Parathyroid adenoma (tissue), 2 donors: Measurements from ENCODE around the gene ADCY10.
"Not testable (repeated sequence)": the region's sequence is repeated elsewhere in the genome, so short reads cannot be mapped to it uniquely, and the experiment has no call there.

ENCODE experiments used
- H2AFZ ChIP-seq: fragments of 300-600 bp; sonication (generic); one replicate; pipeline ENCODE4 v1.7.0; 2017; ENCODE audit warnings: antibody characterized with exemption, mild to moderate bottlenecking
- H3K27ac ChIP-seq: fragments of 300-600 bp; sonication (generic); one replicate; pipeline ENCODE4 v1.7.0; 2017
- H3K27me3 ChIP-seq: fragments of 300-600 bp; sonication (generic); one replicate; pipeline ENCODE4 v1.7.0; 2017; ENCODE audit warnings: low read length; ENCODE audit not compliant: control insufficient read depth, insufficient read depth
- H3K36me3 ChIP-seq: fragments of 300-600 bp; sonication (generic); one replicate; pipeline ENCODE4 v1.7.0; 2017; ENCODE audit warnings: low read length; ENCODE audit not compliant: control insufficient read depth, insufficient read depth
- H3K4me1 ChIP-seq: fragments of 300-600 bp; sonication (generic); one replicate; pipeline ENCODE4 v1.7.0; 2017; ENCODE audit warnings: control low read depth
- H3K4me2 ChIP-seq: fragments of 300-600 bp; sonication (generic); one replicate; pipeline ENCODE4 v1.7.0; 2017; ENCODE audit warnings: low read length
- H3K4me3 ChIP-seq: fragments of 300-600 bp; sonication (generic); one replicate; pipeline ENCODE4 v1.7.0; 2017; ENCODE audit warnings: low read depth, low read length
- H3K79me2 ChIP-seq: fragments of 300-600 bp; sonication (generic); one replicate; pipeline ENCODE4 v1.7.0; 2017; ENCODE audit warnings: control low read depth
- H3K9ac ChIP-seq: fragments of 300-600 bp; sonication (generic); one replicate; pipeline ENCODE4 v1.7.0; 2017; ENCODE audit warnings: mild to moderate bottlenecking
- H3K9me3 ChIP-seq: fragments of 300-600 bp; sonication (generic); one replicate; pipeline ENCODE4 v1.7.0; 2017; ENCODE audit warnings: low read length; ENCODE audit not compliant: control insufficient read depth
- TF ChIP-seq, protein P1 (sequence below): fragments of 300-600 bp; sonication (generic); IDR thresholded peaks from one replicate; pipeline ENCODE4 v1.7.0; 2017; ENCODE audit warnings: antibody characterized with exemption, mild to moderate bottlenecking
- donor health status: primary hyperparathyroidism.

Gene ADCY10

DNA sequence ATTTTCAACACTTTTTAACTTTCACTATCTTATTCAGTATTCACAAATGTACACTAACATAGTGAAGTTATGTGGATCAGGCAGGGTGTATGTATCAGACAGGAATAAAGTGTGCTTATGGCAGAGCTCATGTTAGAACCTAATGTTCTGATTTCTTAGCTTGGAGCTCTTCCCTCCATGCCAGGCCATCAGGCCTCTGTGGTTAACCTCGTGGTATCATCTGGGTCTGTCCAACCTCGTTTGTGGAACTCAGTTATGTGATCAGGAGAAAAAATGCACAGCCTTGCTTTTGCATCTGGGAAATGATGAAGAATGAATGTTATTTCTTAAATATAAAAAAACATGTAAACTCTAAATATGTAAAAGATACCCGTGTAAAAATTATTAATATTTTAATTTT lies 105.2 kb downstream of the ADCY10 start:
- Histone ChIP-seq H3K79me2 (no peaks in the 10 kb centered on the region), H3K27me3 (no peaks in the 10 kb centered on the region), H3K4me2 (no peak overlapping the region), H3K9me3 (peaks cover 3% of the 10 kb centered on the region), H3K4me3 (no peak overlapping the region), H3K4me1 (no peaks in the 10 kb centered on the region), H2AFZ (no peak overlapping the region), H3K9ac (no peak overlapping the region), H3K36me3 (no peaks in the 10 kb centered on the region), H3K27ac (no peak overlapping the region)
- TF ChIP-seq, protein P1, sequence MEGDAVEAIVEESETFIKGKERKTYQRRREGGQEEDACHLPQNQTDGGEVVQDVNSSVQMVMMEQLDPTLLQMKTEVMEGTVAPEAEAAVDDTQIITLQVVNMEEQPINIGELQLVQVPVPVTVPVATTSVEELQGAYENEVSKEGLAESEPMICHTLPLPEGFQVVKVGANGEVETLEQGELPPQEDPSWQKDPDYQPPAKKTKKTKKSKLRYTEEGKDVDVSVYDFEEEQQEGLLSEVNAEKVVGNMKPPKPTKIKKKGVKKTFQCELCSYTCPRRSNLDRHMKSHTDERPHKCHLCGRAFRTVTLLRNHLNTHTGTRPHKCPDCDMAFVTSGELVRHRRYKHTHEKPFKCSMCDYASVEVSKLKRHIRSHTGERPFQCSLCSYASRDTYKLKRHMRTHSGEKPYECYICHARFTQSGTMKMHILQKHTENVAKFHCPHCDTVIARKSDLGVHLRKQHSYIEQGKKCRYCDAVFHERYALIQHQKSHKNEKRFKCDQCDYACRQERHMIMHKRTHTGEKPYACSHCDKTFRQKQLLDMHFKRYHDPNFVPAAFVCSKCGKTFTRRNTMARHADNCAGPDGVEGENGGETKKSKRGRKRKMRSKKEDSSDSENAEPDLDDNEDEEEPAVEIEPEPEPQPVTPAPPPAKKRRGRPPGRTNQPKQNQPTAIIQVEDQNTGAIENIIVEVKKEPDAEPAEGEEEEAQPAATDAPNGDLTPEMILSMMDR, result no peak

DNA sequence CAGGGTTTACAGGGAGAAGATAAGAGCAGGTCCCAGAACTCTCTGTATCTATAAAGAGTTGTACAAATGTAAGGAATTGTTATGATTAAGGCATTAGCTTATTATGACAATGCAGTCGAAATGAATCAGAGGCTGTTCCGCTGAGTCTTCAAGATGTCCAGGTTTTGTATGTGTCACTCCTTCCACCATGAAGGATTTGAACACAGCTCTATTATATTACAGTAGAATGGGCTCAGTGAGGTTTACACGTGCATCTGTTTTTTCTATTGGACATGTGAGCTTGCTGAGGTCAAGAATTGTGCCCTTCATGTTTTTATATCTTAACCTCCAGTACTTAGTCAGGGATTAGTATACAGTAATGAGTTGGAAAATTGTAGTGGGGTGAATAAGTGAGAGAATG lies 105.8 kb downstream of the ADCY10 start:
- TF ChIP-seq, protein P1, result no peak
- H3K4me1 ChIP-seq, result no peaks in the 10 kb centered on the region

DNA sequence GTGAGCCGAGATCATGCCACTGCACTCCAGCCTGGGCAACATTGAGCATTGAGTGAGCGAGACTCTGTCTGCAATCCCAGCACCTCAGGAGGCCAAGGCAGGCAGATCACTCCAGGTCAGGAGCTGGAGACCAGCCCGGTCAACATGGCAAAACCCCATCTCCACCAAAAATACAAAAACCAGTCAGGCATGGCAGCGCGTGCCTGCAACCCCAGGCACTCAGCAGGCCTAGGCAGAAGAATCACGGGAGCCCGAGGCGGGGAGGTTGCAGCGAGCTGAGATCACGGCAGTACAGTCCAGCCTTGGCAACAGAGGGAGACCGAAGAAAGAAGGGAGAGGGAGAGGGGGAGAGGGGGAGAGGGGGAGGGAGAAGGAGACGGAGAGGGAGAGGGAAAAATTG lies 107.3 kb downstream of the ADCY10 start:
- not testable (repeated sequence) for H3K27ac ChIP-seq, H3K4me1 ChIP-seq, H3K27me3 ChIP-seq, H3K4me3 ChIP-seq, H3K9me3 ChIP-seq, H3K36me3 ChIP-seq, H3K4me2 ChIP-seq, H2AFZ ChIP-seq, H3K9ac ChIP-seq, H3K79me2 ChIP-seq

More for the DNA sequence above, 105.8 kb downstream of the ADCY10 start:
- Histone ChIP-seq H3K36me3 (no peaks in the 10 kb centered on the region), H3K4me2 (no peak overlapping the region), H3K9ac (no peak overlapping the region), H3K79me2 (no peaks in the 10 kb centered on the region), H3K4me3 (no peak overlapping the region), H3K9me3 (peaks cover under 1% of the 10 kb centered on the region), H2AFZ (no peak overlapping the region), H3K27me3 (no peaks in the 10 kb centered on the region), H3K27ac (no peak overlapping the region)

DNA sequence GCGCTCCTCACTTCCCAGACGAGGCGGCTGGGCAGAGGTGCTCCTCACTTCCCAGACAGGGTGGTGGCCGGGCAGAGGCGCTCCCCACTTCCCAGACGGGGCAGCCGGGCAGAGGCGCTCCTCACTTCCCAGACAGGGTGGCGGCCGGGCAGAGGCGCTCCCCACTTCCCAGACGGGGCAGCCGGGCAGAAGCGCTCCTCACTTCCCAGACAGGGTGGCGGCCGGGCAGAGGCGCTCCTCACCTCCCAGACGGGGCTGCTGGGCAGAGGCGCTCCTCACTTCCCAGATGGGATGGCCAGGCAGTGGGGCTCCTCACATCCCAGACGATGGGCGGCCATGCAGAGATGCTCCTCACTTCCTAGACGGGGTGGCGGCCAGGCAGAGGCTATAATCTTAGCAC lies 107.7 kb downstream of the ADCY10 start:
- not testable (repeated sequence) for H3K4me2 ChIP-seq, H3K4me1 ChIP-seq, H3K79me2 ChIP-seq, H3K27ac ChIP-seq, H3K36me3 ChIP-seq, H2AFZ ChIP-seq, H3K9me3 ChIP-seq, H3K4me3 ChIP-seq, H3K9ac ChIP-seq, H3K27me3 ChIP-seq

DNA sequence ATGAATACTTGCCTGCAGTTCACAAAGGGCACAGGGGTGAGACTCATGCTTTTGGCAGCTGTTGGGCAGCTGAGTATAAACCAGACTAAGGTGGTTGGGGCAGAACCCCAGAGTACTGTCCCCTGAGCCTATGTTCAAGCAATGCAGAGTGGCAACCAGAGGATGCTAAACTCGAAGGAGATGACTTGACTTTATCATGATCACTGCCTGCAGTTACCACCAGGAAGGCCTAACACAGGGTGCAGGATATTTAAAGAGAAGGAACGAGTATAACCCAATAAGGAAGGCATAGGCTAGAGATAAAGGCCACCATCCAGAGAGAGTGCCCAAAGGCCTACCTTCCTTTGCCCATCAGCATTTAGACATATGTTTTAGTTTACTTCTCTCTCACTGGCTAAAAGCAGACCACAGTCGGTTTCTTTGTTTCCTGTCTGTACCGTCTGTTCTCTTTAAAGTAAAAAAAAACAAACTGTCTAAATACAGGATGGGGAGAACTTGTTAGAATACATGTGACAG lies 108.8 kb downstream of the ADCY10 start:
- H3K27ac ChIP-seq, result no peak overlapping the region
- no peaks in the 10 kb centered on the region for H3K4me1 ChIP-seq
- no peak overlapping the region for H3K4me3 ChIP-seq
- no peak overlapping the region for H3K4me2 ChIP-seq
- H3K36me3 ChIP-seq, result no peaks in the 10 kb centered on the region
- no peak overlapping the region for H2AFZ ChIP-seq
- TF ChIP-seq, protein P1, result no peak
- no peaks in the 10 kb centered on the region for H3K27me3 ChIP-seq
- no peak overlapping the region for H3K9ac ChIP-seq
- no peaks in the 10 kb centered on the region for H3K79me2 ChIP-seq
- no peaks in the 10 kb centered on the region for H3K9me3 ChIP-seq
